ENCODE data around the gene ATP6V0E1. TPM values are rescaled to one million over a fixed set of nuclear protein-coding genes. Genes with fewer than 3 reads are reported as not detected.
"Not testable (repeated sequence)": the region's sequence is repeated elsewhere in the genome, so short reads cannot be mapped to it uniquely, and the experiment has no call there.

The ATP6V0E1 gene
- total RNA-seq, 2 experiments from 2014 or later = 163 to 166 TPM

- Mint-ChIP-seq H3K36me3 (ENCODE audit: low read depth) (peaks cover 10% of the 10 kb centered on the region), H3K27ac (no peak overlapping the region), H3K27me3 (no peaks in the 10 kb centered on the region), H3K4me1 (peaks cover 13% of the 10 kb centered on the region), H3K9me3 (no peaks in the 10 kb centered on the region), H3K4me3 (no peak overlapping the region)
- CTCF ChIA-PET = interaction anchor here (0.6 to 1.1 kb wide), 3 partner anchors 31 to 115 kb away, joined by 3 read pairs; partner anchors contain the start of gene BNIP1
- POLR2A ChIA-PET = interaction anchor here (0.6 to 1.2 kb wide), 3 partner anchors 18 to 46 kb away, joined by 4 to 7 read pairs (median 5); partner anchors contain the start of gene ATP6V0E1
- DNase-seq = no peak
Measured at GRCh38 chr5:173029499-173029921, 45.9 kb downstream of the ATP6V0E1 start.

GRCh38 chr5:173032096-173032495 is 48.5 kb downstream of the ATP6V0E1 start:
- peaks cover 29% of the 10 kb centered on the region for H3K36me3 Mint-ChIP-seq (ENCODE audit: low read depth)
- POLR2A ChIA-PET, H3K27ac Mint-ChIP-seq, H3K9me3 Mint-ChIP-seq, H3K27me3 Mint-ChIP-seq, DNase-seq, H3K4me3 Mint-ChIP-seq: not testable (repeated sequence)
- CTCF ChIA-PET = interaction anchor here (1.2 kb wide), 1 partner anchor 113 kb away, joined by 4 read pairs; no protein-coding TSS in a partner anchor
- peaks cover 38% of the 10 kb centered on the region for H3K4me1 Mint-ChIP-seq

GRCh38 chr5:173032730-173033129 is 49.2 kb downstream of the ATP6V0E1 start:
- no peak overlapping the region for H3K4me3 Mint-ChIP-seq
- no peak overlapping the region for H3K27ac Mint-ChIP-seq
- no peak for DNase-seq
- H3K4me1 Mint-ChIP-seq = peaks cover 40% of the 10 kb centered on the region
- H3K36me3 Mint-ChIP-seq (ENCODE audit: low read depth) = peaks cover 30% of the 10 kb centered on the region
- CTCF ChIA-PET = interaction anchor here (1.2 kb wide), 1 partner anchor 45 kb away, joined by 3 read pairs; no protein-coding TSS in a partner anchor
- H3K9me3 Mint-ChIP-seq = no peaks in the 10 kb centered on the region
- no peaks in the 10 kb centered on the region for H3K27me3 Mint-ChIP-seq
- POLR2A ChIA-PET = interaction anchor here (1.0 kb wide), 1 partner anchor 49 kb away, joined by 3 read pairs; the partner anchor contains the start of gene ATP6V0E1

GRCh38 chr5:173033923-173034322 is 50.4 kb downstream of the ATP6V0E1 start:
- Mint-ChIP-seq H3K27ac (peak overlapping the region; percentile 96), H3K9me3 (no peaks in the 10 kb centered on the region), H3K4me3 (no peak overlapping the region), H3K4me1 (peaks cover 43% of the 10 kb centered on the region), H3K27me3 (no peaks in the 10 kb centered on the region), H3K36me3 (ENCODE audit: low read depth) (peaks cover 30% of the 10 kb centered on the region)
- CTCF ChIA-PET = interaction anchor here (1.2 kb wide), 1 partner anchor 46 kb away, joined by 3 read pairs; no protein-coding TSS in a partner anchor
- no peak for DNase-seq
- POLR2A ChIA-PET = interaction anchor here (0.8 to 2.1 kb wide), 4 partner anchors 21 to 50 kb away, joined by 3 to 5 read pairs (median 4); partner anchors contain the start of gene ATP6V0E1

GRCh38 chr5:173035904-173036707 is 52.5 kb downstream of the ATP6V0E1 start:
- H3K4me1 Mint-ChIP-seq = peaks cover 51% of the 10 kb centered on the region

GRCh38 chr5:173039188-173039587 is 55.6 kb downstream of the ATP6V0E1 start:
- Mint-ChIP-seq H3K27me3 (no peaks in the 10 kb centered on the region), H3K9me3 (no peaks in the 10 kb centered on the region), H3K4me1 (peaks cover 41% of the 10 kb centered on the region), H3K4me3 (no peak overlapping the region), H3K36me3 (ENCODE audit: low read depth) (peaks cover 26% of the 10 kb centered on the region), H3K27ac (no peak overlapping the region)
- POLR2A ChIA-PET = interaction anchor here (1.2 to 2.4 kb wide), 2 partner anchors 16 to 55 kb away, joined by 3 to 8 read pairs; partner anchors contain the start of gene ATP6V0E1
- DNase-seq = no peak
- CTCF ChIA-PET = interaction anchor here (1.1 kb wide), 1 partner anchor 16 kb away, joined by 3 read pairs; no protein-coding TSS in a partner anchor

More at GRCh38 chr5:173035904-173036707, 52.5 kb downstream of the ATP6V0E1 start:
- H3K27me3 Mint-ChIP-seq = no peaks in the 10 kb centered on the region
- peak overlapping the region; percentile 71 for H3K4me3 Mint-ChIP-seq
- ChIA-PET POLR2A (interaction anchor here (1.2 to 2.7 kb wide), 9 partner anchors 9 to 265 kb away, joined by 3 to 48 read pairs (median 8); partner anchors contain the start of genes ATP6V0E1, BNIP1, DUSP1 and RPL26L1), CTCF (interaction anchor here (1.3 to 2.0 kb wide), 5 partner anchors 21 to 109 kb away, joined by 3 to 14 read pairs (median 6); partner anchors contain the start of genes ATP6V0E1 and BNIP1)
- H3K36me3 Mint-ChIP-seq (ENCODE audit: low read depth) = peaks cover 33% of the 10 kb centered on the region
- peak; percentile 20 for DNase-seq
- peak overlapping the region; percentile 96 for H3K27ac Mint-ChIP-seq
- H3K9me3 Mint-ChIP-seq = no peaks in the 10 kb centered on the region

GRCh38 chr5:173039964-173040363 is 56.4 kb downstream of the ATP6V0E1 start:
- peaks cover 33% of the 10 kb centered on the region for H3K4me1 Mint-ChIP-seq
- ChIA-PET CTCF (interaction anchor here (1.1 to 1.3 kb wide), 2 partner anchors 15 to 17 kb away, joined by 3 to 4 read pairs; no protein-coding TSS in a partner anchor), POLR2A (interaction anchor here (1.6 to 2.4 kb wide), 2 partner anchors 17 to 56 kb away, joined by 5 to 8 read pairs; partner anchors contain the start of gene ATP6V0E1)
- H3K4me3 Mint-ChIP-seq = no peak overlapping the region
- H3K27ac Mint-ChIP-seq = no peak overlapping the region
- no peaks in the 10 kb centered on the region for H3K27me3 Mint-ChIP-seq
- DNase-seq = no peak
- no peaks in the 10 kb centered on the region for H3K9me3 Mint-ChIP-seq
- H3K36me3 Mint-ChIP-seq (ENCODE audit: low read depth) = peaks cover 18% of the 10 kb centered on the region

- Mint-ChIP-seq H3K27ac (no peak overlapping the region), H3K27me3 (no peaks in the 10 kb centered on the region), H3K36me3 (ENCODE audit: low read depth) (peaks cover 3% of the 10 kb centered on the region), H3K4me1 (peaks cover 13% of the 10 kb centered on the region), H3K4me3 (no peak overlapping the region), H3K9me3 (no peaks in the 10 kb centered on the region)
- DNase-seq = no peak
- POLR2A ChIA-PET = interaction anchor here (1.0 to 2.2 kb wide), 3 partner anchors 23 to 61 kb away, joined by 3 to 9 read pairs (median 4); partner anchors contain the start of gene ATP6V0E1
- CTCF ChIA-PET = interaction anchor here (0.8 kb wide), 1 partner anchor 34 kb away, joined by 4 read pairs; no protein-coding TSS in a partner anchor
Measured at GRCh38 chr5:173041881-173042762, 58.6 kb downstream of the ATP6V0E1 start.

- ChIA-PET POLR2A (interaction anchor here (1.0 to 2.2 kb wide), 3 partner anchors 22 to 61 kb away, joined by 3 to 9 read pairs (median 4); partner anchors contain the start of gene ATP6V0E1), CTCF (interaction anchor here (0.8 kb wide), 1 partner anchor 35 kb away, joined by 4 read pairs; no protein-coding TSS in a partner anchor)
- Mint-ChIP-seq H3K4me3 (no peak overlapping the region), H3K27me3 (no peaks in the 10 kb centered on the region), H3K9me3 (no peaks in the 10 kb centered on the region), H3K27ac (no peak overlapping the region), H3K36me3 (ENCODE audit: low read depth) (peaks cover 3% of the 10 kb centered on the region), H3K4me1 (peaks cover 10% of the 10 kb centered on the region)
- no peak for DNase-seq
Measured at GRCh38 chr5:173042763-173043107, 59.2 kb downstream of the ATP6V0E1 start.

- ChIA-PET CTCF (no interaction called here), POLR2A (interaction anchor here (1.2 to 1.9 kb wide), 2 partner anchors 10 to 61 kb away, joined by 4 to 7 read pairs; partner anchors contain the start of gene ATP6V0E1)
- Mint-ChIP-seq H3K27ac (no peak overlapping the region), H3K4me1 (no peaks in the 10 kb centered on the region), H3K27me3 (no peaks in the 10 kb centered on the region), H3K36me3 (ENCODE audit: low read depth) (no peaks in the 10 kb centered on the region), H3K4me3 (no peak overlapping the region), H3K9me3 (no peaks in the 10 kb centered on the region)
- DNase-seq = no peak
Measured at GRCh38 chr5:173045474-173045873, 61.9 kb downstream of the ATP6V0E1 start.

- H3K4me1 Mint-ChIP-seq; H3K27me3 Mint-ChIP-seq; CTCF ChIA-PET; DNase-seq; H3K9me3 Mint-ChIP-seq; H3K27ac Mint-ChIP-seq; H3K4me3 Mint-ChIP-seq; H3K36me3 Mint-ChIP-seq (ENCODE audit: low read depth): not testable (repeated sequence)
- POLR2A ChIA-PET = interaction anchor here (0.7 kb wide), 1 partner anchor 18 kb away, joined by 7 read pairs; no protein-coding TSS in a partner anchor
Measured at GRCh38 chr5:173047096-173047837, 63.7 kb downstream of the ATP6V0E1 start.

- no peaks in the 10 kb centered on the region for H3K36me3 Mint-ChIP-seq (ENCODE audit: low read depth)
- H3K4me1 Mint-ChIP-seq = peaks cover 2% of the 10 kb centered on the region
- H3K27me3 Mint-ChIP-seq = peaks cover 6% of the 10 kb centered on the region
- ChIA-PET CTCF (no interaction called here), POLR2A (interaction anchor here (0.7 kb wide), 1 partner anchor 19 kb away, joined by 7 read pairs; no protein-coding TSS in a partner anchor)
- no peak overlapping the region for H3K4me3 Mint-ChIP-seq
- H3K9me3 Mint-ChIP-seq = no peaks in the 10 kb centered on the region
- DNase-seq = no peak
- H3K27ac Mint-ChIP-seq = no peak overlapping the region
Measured at GRCh38 chr5:173047838-173048105, 64.2 kb downstream of the ATP6V0E1 start.
